ENCODE data around the gene KLHL17.

KLHL17 gene

DNA sequence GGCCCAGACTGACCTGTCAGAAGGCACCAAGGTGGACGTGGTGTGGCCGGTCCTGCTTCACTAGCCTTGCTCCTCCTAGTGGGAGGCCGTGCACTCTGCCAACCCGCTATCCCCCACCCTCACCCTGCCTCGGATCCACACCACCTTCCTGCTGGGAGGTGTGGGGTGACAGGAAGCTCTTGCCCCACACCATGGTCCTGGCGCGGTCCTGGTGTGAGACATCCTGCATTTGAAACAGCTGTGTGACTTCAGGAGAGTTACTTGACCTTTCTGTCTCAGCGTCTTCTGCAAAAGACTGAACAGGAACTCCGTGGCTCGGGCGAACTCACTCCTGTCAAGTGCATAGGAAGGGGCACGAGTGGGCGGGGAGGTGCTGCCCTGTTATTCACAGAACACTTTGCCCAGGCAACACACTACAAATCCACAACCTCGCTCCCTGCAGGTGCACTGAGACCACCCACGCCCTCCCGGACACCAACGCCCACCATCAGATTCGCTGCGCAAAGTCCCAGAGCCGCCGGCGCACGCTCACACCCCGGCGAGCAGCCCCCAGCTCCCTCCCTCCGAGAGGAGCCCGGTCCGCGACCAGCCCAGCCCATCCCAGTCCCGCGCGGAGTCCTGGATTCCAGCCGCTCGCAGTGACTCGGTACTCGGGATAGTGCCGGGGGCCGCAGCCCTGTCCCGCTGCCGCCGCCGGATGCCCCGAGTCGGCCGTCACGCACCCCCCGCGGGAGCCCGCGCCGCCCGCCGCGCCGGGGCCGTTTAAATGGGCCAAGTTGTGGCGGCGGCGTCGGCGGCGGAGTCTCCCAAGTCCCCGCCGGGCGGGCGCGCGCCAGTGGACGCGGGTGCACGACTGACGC, 37.0 kb upstream of the KLHL17 start, which contains the start of gene SAMD11:
Gene SAMD11 (plus strand): TSS at position 793 of the 860 bp plus-strand sequence. CDS start 509 bp downstream, outside the sequence.
- peak; percentile 32 to 77 (median 47) for DNase-seq

GRCh38 chr1:923991-924655, 36.3 kb upstream of the KLHL17 start:
- no peak for DNase-seq

GRCh38 chr1:924656-925560, 35.5 kb upstream of the KLHL17 start:
- no peak for DNase-seq

GRCh38 chr1:925561-926421, 34.6 kb upstream of the KLHL17 start:
- no peak for DNase-seq

GRCh38 chr1:927234-927633, 33.1 kb upstream of the KLHL17 start:
- DNase-seq = no peak

DNA sequence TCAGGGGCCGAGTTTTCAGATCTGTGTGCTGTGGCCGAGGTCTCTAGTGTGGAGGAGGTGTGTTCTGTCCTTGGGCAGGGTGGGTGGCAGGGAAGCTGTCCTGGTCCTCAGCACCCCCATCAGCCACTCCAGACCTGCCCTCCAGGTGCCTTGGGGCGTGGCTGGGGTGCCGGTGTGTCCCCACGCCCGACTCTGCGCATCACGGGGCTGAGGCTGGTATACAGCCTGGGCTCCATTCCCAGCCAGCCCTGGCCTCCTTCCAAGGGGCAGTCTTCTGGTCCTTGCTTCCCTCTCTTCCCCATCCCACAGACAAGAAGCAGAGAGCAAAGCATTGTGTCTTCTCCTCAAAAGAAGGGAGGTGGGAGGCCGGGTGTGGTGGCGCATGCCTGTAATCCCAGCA, 32.6 kb upstream of the KLHL17 start:
- DNase-seq = no peak

DNA sequence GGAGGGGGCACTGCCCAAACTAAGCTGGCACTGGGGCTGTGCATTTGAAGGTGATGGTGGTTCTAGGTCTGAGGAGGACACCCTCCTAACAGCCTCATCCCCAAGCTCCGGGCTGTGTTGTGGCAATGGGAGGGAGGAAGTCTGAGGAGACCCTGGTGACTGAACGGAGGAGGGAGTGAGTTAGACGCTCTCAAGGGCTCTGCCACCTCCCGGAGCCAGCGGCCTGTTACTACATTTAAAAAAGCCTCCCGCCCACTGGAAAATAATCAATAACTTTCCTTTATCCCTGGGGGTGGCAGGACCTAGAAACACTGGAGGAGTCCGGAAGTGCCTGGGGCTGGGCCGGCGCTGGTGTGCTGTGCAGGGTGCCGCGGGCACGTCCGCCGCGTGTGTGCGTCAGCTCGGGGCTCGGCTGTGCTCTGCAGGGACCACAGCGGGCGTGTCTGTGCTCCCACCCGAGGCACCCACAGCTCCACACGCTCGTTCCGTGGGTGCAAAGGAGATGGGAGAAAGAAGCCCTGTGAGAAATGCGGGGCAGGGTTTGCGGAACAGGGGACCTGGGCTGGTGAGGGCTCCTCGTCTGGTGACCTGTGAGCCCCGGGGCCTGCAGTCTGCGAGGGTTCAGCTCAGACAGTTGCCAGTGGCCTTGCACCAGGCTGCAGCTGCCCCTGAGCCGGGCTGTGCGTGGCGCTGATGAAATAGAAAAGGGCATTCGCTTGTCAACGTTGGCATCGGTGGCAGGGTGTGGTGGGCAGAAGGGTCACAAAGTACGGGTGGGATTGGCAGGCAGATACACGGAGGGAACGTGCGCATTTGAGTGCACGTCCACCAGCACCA, 31.3 kb upstream of the KLHL17 start:
- no peak for DNase-seq

- DNase-seq = no peak
Observed at GRCh38 chr1:929712-930632, 30.4 kb upstream of the KLHL17 start.

DNA sequence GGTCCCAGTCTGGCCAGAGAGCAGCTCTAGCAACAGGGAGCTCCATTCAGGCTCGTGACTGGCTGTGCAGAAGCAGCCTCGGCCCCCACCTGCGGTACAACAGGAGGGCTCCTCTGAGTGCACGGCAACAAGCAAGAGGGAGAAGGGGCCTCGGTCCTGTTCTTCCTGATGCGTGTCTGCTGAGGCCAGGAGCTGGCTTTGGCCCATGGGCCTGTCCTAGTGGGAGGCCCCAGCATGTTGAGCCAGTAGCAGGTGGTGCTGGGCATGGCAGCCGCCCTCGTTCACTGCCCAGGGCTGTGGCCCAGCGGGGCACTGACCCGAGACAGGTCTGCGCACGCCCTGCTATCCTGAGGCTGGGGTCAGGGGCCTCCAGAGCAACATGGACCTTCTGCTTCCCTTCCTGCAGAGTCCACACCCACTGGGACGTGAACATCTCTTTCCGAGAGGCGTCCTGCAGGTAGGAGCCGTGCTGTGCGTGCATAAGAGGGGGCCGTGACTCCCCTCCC, 29.7 kb upstream of the KLHL17 start:
- DNase-seq = no peak

DNA sequence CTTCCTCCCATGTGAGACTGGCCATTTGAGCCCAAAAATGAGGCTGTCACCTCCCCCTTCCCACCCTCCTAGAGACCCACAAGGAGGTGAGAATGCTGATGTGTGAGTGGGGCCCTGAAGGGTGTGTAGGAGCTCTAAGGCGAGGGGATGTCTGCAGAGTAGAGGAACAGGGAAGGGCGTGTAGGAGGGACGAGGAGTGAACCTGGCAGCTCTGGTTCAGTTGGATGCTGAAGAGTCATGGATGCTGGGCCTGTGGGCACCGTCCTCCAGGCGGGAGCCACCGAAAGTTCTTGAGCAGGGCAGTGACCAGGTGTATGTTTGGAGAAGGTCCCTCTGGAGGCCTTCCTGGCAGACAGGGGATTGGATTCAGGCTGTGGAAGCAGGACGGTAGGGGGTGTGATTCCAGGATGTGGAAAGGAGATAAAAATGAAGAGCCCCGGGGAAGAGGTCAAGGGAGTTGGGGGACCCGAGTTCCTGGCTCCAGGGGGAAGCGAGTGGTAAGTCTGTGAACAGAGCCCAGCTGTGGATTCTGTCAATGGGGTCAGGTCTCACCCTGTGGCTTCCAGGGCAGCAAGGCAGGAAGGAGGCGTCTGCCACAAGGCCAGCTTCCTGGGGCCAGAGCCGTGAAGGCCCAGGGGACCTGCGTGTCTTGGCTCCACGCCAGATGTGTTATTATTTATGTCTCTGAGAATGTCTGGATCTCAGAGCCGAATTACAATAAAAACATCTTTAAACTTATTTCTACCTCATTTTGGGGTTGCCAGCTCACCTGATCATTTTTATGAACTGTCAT, 28.8 kb upstream of the KLHL17 start:
- DNase-seq = no peak

DNA sequence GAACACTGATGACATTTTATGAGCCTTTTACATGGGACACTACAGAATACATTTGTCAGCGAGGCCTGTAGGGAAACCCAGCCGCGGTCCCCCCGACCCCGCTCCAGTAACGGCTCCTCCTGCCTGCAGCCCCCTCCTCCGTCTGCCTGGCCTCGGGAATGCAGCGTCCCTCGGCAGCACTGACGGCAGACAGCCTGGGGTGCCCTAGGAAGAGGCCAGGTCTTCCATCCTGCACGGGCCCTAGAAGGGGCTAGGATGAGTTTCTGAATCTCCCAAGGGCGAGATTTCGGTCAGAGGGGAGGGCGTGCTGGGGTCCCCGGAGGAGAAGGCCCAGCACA, 28.2 kb upstream of the KLHL17 start:
- DNase-seq = no peak

- DNase-seq = no peak
Observed at GRCh38 chr1:932776-933602, 27.4 kb upstream of the KLHL17 start.

DNA sequence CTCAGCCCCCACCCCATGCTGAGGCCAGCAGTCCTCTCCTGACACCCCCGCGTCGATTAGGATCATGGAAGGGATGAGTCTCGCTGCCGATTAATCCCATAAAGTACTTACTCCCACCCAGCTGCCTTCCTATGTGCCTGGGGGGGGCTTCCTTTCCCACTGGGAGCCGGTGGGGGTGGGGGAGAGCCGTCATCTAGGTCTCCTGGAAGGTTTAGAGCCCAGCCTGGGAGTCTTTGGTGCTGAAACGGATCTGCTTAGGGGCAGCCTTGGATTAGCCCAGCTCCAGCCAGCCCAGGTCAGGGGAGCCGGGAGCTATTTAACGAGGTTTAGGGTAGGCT, 26.8 kb upstream of the KLHL17 start:
- DNase-seq = no peak

GRCh38 chr1:934991-935750, 25.2 kb upstream of the KLHL17 start:
- no peak for DNase-seq

DNA sequence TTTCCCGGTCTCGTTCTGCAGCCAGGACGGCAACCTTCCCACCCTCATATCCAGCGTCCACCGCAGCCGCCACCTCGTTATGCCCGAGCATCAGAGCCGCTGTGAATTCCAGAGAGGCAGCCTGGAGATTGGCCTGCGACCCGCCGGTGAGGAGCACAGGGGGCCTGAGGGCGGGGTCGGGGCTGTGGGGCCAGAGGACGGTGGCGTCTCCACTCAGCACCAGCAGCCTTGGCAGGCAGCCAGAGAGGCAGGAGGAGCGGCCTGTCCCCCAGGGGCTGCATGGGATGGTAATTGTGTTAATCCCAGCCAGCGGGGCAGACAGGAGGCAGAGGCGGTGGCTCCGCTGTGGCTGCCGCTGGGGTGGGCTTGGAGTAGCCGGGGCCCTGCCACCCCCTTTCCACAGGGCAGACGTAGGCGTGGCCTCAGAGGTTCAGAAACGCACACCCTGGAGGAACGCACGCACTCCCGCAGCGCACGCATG, 24.6 kb upstream of the KLHL17 start:
- no peak for DNase-seq

DNA sequence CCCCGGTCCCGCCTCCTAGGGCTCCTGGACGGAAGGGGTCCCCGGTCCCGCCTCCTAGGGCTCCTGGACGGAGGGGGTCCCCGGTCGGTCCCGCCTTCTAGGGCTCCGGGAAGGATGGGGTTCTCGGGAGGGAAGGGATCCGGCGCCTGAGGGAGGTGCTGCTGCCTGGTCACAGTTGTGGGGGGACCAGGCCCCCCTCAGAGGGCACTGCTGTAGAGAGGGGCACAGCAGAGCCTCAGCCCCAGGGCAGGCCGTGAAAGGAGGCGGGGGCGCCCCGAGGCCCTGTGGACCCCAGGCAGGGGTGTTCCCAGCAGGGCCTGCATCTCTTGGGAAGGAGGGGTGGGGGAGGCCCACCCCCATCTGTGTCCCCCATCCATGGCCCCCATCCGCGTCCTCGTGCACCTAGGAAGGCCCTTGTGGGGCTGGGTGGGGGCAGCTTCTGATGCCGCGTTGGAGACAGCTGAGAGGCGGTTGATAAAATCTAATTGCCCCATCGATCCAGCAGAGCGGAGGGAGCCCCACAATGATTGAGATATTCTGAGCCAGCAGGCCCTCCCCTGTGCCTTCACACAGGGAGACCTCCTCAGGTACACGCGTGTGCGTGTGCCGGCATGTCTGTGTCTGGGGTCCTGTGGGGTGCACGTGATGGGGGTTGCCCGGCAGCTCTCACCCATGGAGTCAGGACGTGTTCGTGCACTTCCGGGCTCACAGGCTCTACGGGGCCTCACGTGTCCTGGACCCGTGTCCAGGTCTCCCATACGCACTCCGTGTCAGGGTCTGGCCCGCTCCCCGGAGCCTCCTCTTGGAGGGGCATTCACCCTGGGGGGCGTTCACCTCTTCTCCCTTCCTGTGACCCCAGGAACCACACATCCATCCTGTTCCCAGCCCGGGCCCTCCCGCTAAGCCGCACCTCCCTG, 23.8 kb upstream of the KLHL17 start:
- DNase-seq = no peak

Measured in T-helper 2 cell (primary cell).